Measurements from ENCODE around the gene STYXL1. TPM values are rescaled to one million over a fixed set of nuclear protein-coding genes. Genes with fewer than 3 reads are reported as not detected.

The STYXL1 gene
- total and polyA plus RNA-seq, 2 experiments from 2014 or later, result 28.0 to 39.2 TPM

- H3F3A ChIP-seq (replicated peaks; ENCODE audit: low read depth), result no peaks in the 10 kb centered on the region
- peaks cover 23% of the 10 kb centered on the region for H3K27me3 Mint-ChIP-seq (ENCODE audit: insufficient read depth, low read depth, poor library complexity)
- no peaks in the 10 kb centered on the region for H3K9me2 ChIP-seq (ENCODE audit: insufficient read depth)
- H3K4me3 Mint-ChIP-seq, result no peak overlapping the region
- H3K4me3 ChIP-seq, result no peak overlapping the region
- no peak overlapping the region for H2AFZ ChIP-seq
- peak overlapping the region; percentile 33; the same call in 1 of the 2 replicates for H3K27ac Mint-ChIP-seq
- H3K36me3 Mint-ChIP-seq (ENCODE audit: low read depth), result peaks cover 16% of the 10 kb centered on the region
- no peak for ATAC-seq
- no peaks in the 10 kb centered on the region for H4K20me1 ChIP-seq (replicated peaks; ENCODE audit: insufficient read depth)
- H3K79me2 ChIP-seq (replicated peaks; ENCODE audit: insufficient read depth), result no peaks in the 10 kb centered on the region
- H3K36me3 ChIP-seq (ENCODE audit: insufficient read depth), result no peaks in the 10 kb centered on the region; the same call in 1 of the 2 replicates
- no peak for TF ChIP-seq JUNB (IDR thresholded peaks at IDR 0.05; ENCODE audit: unreplicated experiment)
- no peaks in the 10 kb centered on the region for H3K27me3 ChIP-seq (ENCODE audit: insufficient read depth)
- peaks cover 31% of the 10 kb centered on the region for H3K4me1 Mint-ChIP-seq
- peak; percentile 27 for DNase-seq (ENCODE audit: low spot score)
- no peak overlapping the region for H3K27ac ChIP-seq (ENCODE audit: low read depth)
- peaks cover 7% of the 10 kb centered on the region for H3K4me1 ChIP-seq (ENCODE audit: insufficient read depth)
- no peak overlapping the region for H3K4me2 ChIP-seq
- H3K9me3 Mint-ChIP-seq, result no peaks in the 10 kb centered on the region
Observed at GRCh38 chr7:75988568-75989499, 59.0 kb downstream of the STYXL1 start.

DNA sequence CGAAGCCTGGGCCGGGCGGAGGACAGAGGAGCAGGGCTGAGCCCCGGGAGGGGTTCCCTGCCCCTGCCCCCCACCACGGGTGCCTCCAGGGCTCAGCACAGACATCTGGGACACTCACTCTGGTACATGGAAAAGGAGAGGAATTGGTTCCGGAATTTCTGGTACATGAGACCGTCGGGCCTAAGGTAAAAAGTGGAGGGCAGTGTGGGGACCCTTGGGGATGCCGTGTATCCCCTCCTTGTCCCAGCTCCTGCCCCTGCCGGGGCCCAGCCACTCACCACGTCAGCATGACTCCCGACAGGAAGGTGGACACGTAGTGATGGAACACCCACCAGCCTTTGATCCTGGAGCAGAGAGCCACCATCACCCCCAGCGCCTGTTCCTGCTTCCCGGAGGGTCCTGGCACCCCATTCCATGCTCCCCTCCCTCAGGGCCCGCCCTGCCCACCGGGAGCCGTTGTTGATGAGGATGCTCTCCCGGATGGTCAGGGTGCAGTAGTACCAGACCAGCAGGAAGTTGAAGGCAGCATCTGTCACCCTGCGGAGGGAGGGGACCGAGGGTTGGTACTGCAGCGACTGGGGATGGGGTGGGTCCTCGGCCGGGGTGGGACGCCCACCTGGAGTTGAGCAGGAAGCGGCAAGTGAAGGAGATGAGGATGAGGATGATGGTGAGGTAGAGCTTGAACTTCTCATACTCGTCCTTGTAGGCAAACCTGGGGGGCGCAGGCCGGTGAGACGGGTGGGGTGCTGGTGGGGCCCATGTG is 59.8 kb downstream of the STYXL1 start:
- no peaks in the 10 kb centered on the region for H3K9me2 ChIP-seq (ENCODE audit: insufficient read depth)
- H3K79me2 ChIP-seq (replicated peaks; ENCODE audit: insufficient read depth), result no peaks in the 10 kb centered on the region
- H3K9me3 Mint-ChIP-seq, result no peaks in the 10 kb centered on the region
- ATAC-seq (no peak), DNase-seq (ENCODE audit: low spot score) (no peak)
- H4K20me1 ChIP-seq (replicated peaks; ENCODE audit: insufficient read depth), result no peaks in the 10 kb centered on the region
- H3K36me3 ChIP-seq (ENCODE audit: insufficient read depth), result no peaks in the 10 kb centered on the region; the same call in 1 of the 2 replicates
- H3K4me1 Mint-ChIP-seq, result peaks cover 23% of the 10 kb centered on the region
- H3K4me1 ChIP-seq (ENCODE audit: insufficient read depth), result peaks cover 2% of the 10 kb centered on the region; the same call in 1 of the 2 replicates
- H3K27me3 Mint-ChIP-seq (ENCODE audit: insufficient read depth, low read depth, poor library complexity), result peaks cover 22% of the 10 kb centered on the region
- no peak overlapping the region for H3K27ac ChIP-seq (ENCODE audit: low read depth)
- H3F3A ChIP-seq (replicated peaks; ENCODE audit: low read depth), result no peaks in the 10 kb centered on the region
- no peak overlapping the region for H3K4me2 ChIP-seq
- H3K4me3 ChIP-seq, result no peak overlapping the region
- no peak overlapping the region for H2AFZ ChIP-seq
- H3K36me3 Mint-ChIP-seq (ENCODE audit: low read depth), result peaks cover 22% of the 10 kb centered on the region
- no peak overlapping the region for H3K27ac Mint-ChIP-seq
- no peaks in the 10 kb centered on the region for H3K27me3 ChIP-seq (ENCODE audit: insufficient read depth)
- TF ChIP-seq EZH2 (IDR thresholded peaks at IDR 0.05; ENCODE audit: low read depth, unreplicated experiment) (no peak), ETS1 (IDR thresholded peaks at IDR 0.05) (no peak), JUNB (IDR thresholded peaks at IDR 0.05; ENCODE audit: unreplicated experiment) (no peak), POLR2AphosphoS5 (IDR thresholded peaks at IDR 0.05; ENCODE audit: low read depth) (no peak), STAT1 (IDR thresholded peaks at IDR 0.05; ENCODE audit: unreplicated experiment) (no peak), ZNF114 (CRISPR knock-in tag; IDR thresholded peaks at IDR 0.05) (no peak)
- TF ChIP-seq, protein P1, sequence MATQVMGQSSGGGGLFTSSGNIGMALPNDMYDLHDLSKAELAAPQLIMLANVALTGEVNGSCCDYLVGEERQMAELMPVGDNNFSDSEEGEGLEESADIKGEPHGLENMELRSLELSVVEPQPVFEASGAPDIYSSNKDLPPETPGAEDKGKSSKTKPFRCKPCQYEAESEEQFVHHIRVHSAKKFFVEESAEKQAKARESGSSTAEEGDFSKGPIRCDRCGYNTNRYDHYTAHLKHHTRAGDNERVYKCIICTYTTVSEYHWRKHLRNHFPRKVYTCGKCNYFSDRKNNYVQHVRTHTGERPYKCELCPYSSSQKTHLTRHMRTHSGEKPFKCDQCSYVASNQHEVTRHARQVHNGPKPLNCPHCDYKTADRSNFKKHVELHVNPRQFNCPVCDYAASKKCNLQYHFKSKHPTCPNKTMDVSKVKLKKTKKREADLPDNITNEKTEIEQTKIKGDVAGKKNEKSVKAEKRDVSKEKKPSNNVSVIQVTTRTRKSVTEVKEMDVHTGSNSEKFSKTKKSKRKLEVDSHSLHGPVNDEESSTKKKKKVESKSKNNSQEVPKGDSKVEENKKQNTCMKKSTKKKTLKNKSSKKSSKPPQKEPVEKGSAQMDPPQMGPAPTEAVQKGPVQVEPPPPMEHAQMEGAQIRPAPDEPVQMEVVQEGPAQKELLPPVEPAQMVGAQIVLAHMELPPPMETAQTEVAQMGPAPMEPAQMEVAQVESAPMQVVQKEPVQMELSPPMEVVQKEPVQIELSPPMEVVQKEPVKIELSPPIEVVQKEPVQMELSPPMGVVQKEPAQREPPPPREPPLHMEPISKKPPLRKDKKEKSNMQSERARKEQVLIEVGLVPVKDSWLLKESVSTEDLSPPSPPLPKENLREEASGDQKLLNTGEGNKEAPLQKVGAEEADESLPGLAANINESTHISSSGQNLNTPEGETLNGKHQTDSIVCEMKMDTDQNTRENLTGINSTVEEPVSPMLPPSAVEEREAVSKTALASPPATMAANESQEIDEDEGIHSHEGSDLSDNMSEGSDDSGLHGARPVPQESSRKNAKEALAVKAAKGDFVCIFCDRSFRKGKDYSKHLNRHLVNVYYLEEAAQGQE (IDR thresholded peaks at IDR 0.05; ENCODE audit: unreplicated experiment), result no peak
- TF ChIP-seq, protein P2, sequence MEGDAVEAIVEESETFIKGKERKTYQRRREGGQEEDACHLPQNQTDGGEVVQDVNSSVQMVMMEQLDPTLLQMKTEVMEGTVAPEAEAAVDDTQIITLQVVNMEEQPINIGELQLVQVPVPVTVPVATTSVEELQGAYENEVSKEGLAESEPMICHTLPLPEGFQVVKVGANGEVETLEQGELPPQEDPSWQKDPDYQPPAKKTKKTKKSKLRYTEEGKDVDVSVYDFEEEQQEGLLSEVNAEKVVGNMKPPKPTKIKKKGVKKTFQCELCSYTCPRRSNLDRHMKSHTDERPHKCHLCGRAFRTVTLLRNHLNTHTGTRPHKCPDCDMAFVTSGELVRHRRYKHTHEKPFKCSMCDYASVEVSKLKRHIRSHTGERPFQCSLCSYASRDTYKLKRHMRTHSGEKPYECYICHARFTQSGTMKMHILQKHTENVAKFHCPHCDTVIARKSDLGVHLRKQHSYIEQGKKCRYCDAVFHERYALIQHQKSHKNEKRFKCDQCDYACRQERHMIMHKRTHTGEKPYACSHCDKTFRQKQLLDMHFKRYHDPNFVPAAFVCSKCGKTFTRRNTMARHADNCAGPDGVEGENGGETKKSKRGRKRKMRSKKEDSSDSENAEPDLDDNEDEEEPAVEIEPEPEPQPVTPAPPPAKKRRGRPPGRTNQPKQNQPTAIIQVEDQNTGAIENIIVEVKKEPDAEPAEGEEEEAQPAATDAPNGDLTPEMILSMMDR (conservative IDR thresholded peaks at IDR 0.05; ENCODE audit: low read depth in 2 of 2), result no peak
- no peak overlapping the region for H3K4me3 Mint-ChIP-seq

Data from GM23338 (cell line).